Gastrocnemius medialis (tissue), 4 donors: ENCODE results near the gene KLHL42. TPM values are rescaled to one million over a fixed set of nuclear protein-coding genes. Genes with fewer than 3 reads are reported as not detected.
"Not testable (repeated sequence)": the region's sequence is repeated elsewhere in the genome, so short reads cannot be mapped to it uniquely, and the experiment has no call there.

Experiments
- ATAC-seq, 2 donors: fragments of 150-250 bp; one replicate each; pipeline ENCODE4 v1.9.1; 2016
- DNase-seq, 2 donors: peaks; one replicate each; pipeline ENCODE4 v3.0.0-alpha.2; 2019
- H3K27ac ChIP-seq, 4 donors: fragments of 200-600 bp; sonication (generic); 1 replicate in 1 of 4; 2 replicates in 3 of 4; pipeline ENCODE4 v1.5.1; 2016 to 2018; ENCODE audit warnings: mild to moderate bottlenecking in 2 of 4, moderate library complexity in 1 of 4
- H3K27me3 ChIP-seq, 3 donors: fragments of 200-600 bp; sonication (generic) in 2 of 3; 1 replicate in 1 of 3; 2 replicates in 2 of 3; pipeline versions ENCODE4 v1.5.1 to v1.6.0; 2016 to 2019; ENCODE audit warnings: mild to moderate bottlenecking in 1 of 3, moderate library complexity in 1 of 3
- H3K36me3 ChIP-seq, 2 donors: fragments of 200-600 bp; sonication (generic) in 1 of 2; one replicate each; pipeline ENCODE4 v1.5.1; 2017 to 2018
- H3K4me1 ChIP-seq, 2 donors: fragments of 200-600 bp; sonication (generic) in 1 of 2; one replicate each; pipeline ENCODE4 v1.5.1; 2016 to 2017; ENCODE audit warnings: mild to moderate bottlenecking in 2 of 2
- H3K4me3 ChIP-seq, 4 donors: fragments of 200-600 bp; sonication (generic) in 3 of 4; 1 replicate in 1 of 4; 2 replicates in 3 of 4; pipeline ENCODE4 v1.5.1; 2016 to 2019; ENCODE audit warnings: mild to moderate bottlenecking in 2 of 4
- H3K9me3 ChIP-seq, 3 donors: fragments of 200-600 bp; sonication (generic) in 2 of 3; 1 replicate in 1 of 3; 2 replicates in 2 of 3; pipeline ENCODE4 v1.5.1; 2016 to 2019
- CTCF ChIP-seq, 5 experiments: fragments of 450-650 bp in 3 of 5; fragments of 200-600 bp in 2 of 5; sonication (generic) in 2 of 5; IDR thresholded peaks in 4 of 5; conservative IDR thresholded peaks in 1 of 5; 1 replicate in 4 of 5; 2 replicates in 1 of 5; pipeline ENCODE4 v1.5.1; 2016 to 2019; ENCODE audit warnings: antibody characterized with exemption in 5 of 5, mild to moderate bottlenecking in 3 of 5, moderate library complexity in 3 of 5
- POLR2A ChIP-seq, 2 donors: fragments of 450-650 bp; IDR thresholded peaks; one replicate each; pipeline ENCODE4 v1.6.1; 2017; ENCODE audit warnings: antibody characterized with exemption in 2 of 2, mild to moderate bottlenecking in 2 of 2, moderate library complexity in 2 of 2
- in situ Hi-C, 4 donors: fragments of 200-750 bp; cut with MboI; loops; one replicate each; pipeline versions ENCODE4 v1.15.0 to v1.8.0; 2017; ENCODE audit warnings: low sequenced_read_pairs in 4 of 4
- intact Hi-C: fragments of 100-400 bp; cut with DNase I; formaldehyde crosslinking; loops from one replicate; pipeline ENCODE4 v1.15.1; 2023; ENCODE audit warnings: low total_unique reads
- total RNA-seq, 4 donors: library from RNA; depleted of rRNA; stranded (reverse); fragments of >200 nt; gene quantifications; one replicate each; pipeline versions ENCODE4 v1.1.0 to v1.2.3, GENCODE V29; 2016

The KLHL42 gene
- total RNA-seq, 4 donors from 2014 or later = 3.4 to 6.2 (median 4.4) TPM

GRCh38 chr12:27845187-27845586 is 65.2 kb downstream of the KLHL42 start:
- ATAC-seq (no peak), DNase-seq (no peak)
- Histone ChIP-seq H3K27me3 (no peaks in the 10 kb centered on the region), H3K4me3 (no peak overlapping the region), H3K27ac (no peak overlapping the region), H3K9me3 (no peaks in the 10 kb centered on the region), H3K36me3 (no peaks in the 10 kb centered on the region), H3K4me1 (no peaks in the 10 kb centered on the region)
- in situ Hi-C loops (no loop called here), intact Hi-C loops (no loop called here)
- TF ChIP-seq CTCF (IDR thresholded peaks at IDR 0.05 in 4 of 5, conservative IDR thresholded peaks at IDR 0.05 in 1 of 5) = no peak
- no peak for TF ChIP-seq POLR2A (IDR thresholded peaks at IDR 0.05)

GRCh38 chr12:27845706-27846105 is 65.7 kb downstream of the KLHL42 start:
- H3K9me3 ChIP-seq, H3K4me1 ChIP-seq, ATAC-seq, H3K27ac ChIP-seq, H3K27me3 ChIP-seq, H3K36me3 ChIP-seq, intact Hi-C loops, DNase-seq, in situ Hi-C loops, H3K4me3 ChIP-seq: not testable (repeated sequence)

GRCh38 chr12:27847293-27847692 is 67.3 kb downstream of the KLHL42 start:
- H3K27me3 ChIP-seq, H3K9me3 ChIP-seq, ATAC-seq, intact Hi-C loops, H3K4me1 ChIP-seq, H3K4me3 ChIP-seq, in situ Hi-C loops, H3K27ac ChIP-seq, DNase-seq, H3K36me3 ChIP-seq: not testable (repeated sequence)

- no peak overlapping the region for H3K4me3 ChIP-seq
- no peaks in the 10 kb centered on the region for H3K27me3 ChIP-seq
- intact Hi-C loops (no loop called here), in situ Hi-C loops (no loop called here)
- TF ChIP-seq POLR2A (IDR thresholded peaks at IDR 0.05) (no peak), CTCF (IDR thresholded peaks at IDR 0.05 in 4 of 5, conservative IDR thresholded peaks at IDR 0.05 in 1 of 5) (no peak)
- no peaks in the 10 kb centered on the region for H3K4me1 ChIP-seq
- DNase-seq (no peak), ATAC-seq (no peak)
- no peaks in the 10 kb centered on the region for H3K9me3 ChIP-seq
- H3K27ac ChIP-seq = no peak overlapping the region
- no peaks in the 10 kb centered on the region for H3K36me3 ChIP-seq
Measured at GRCh38 chr12:27851311-27851710, 71.3 kb downstream of the KLHL42 start.

GRCh38 chr12:27852117-27852516 is 72.1 kb downstream of the KLHL42 start:
- Histone ChIP-seq H3K4me3 (no peak overlapping the region), H3K36me3 (no peaks in the 10 kb centered on the region), H3K27me3 (no peaks in the 10 kb centered on the region), H3K27ac (no peak overlapping the region), H3K9me3 (no peaks in the 10 kb centered on the region), H3K4me1 (no peaks in the 10 kb centered on the region)
- in situ Hi-C loops = no loop called here
- intact Hi-C loops = no loop called here
- TF ChIP-seq POLR2A (IDR thresholded peaks at IDR 0.05) (no peak), CTCF (IDR thresholded peaks at IDR 0.05 in 4 of 5, conservative IDR thresholded peaks at IDR 0.05 in 1 of 5) (no peak)
- no peak for ATAC-seq
- no peak for DNase-seq

Other genes starting within 250 kb of the KLHL42 start
- gene REP15, start 83.8 kb upstream of the KLHL42 start, total RNA-seq = 1 to 10 TPM in 2 of 4 donors, under 1 TPM in 1, not detected in 1; 0.92 to 1.8 (median 1.4) TPM
- gene MRPS35, start 69.4 kb upstream of the KLHL42 start, total RNA-seq = 100 to 1,000 TPM in 1 of 4 donors, 10 to 100 TPM in 3; 76.3 to 153 (median 98.2) TPM
- not detected for gene MANSC4, start within 50 bp of the KLHL42 start, total RNA-seq
- under 1 TPM in 1 of 4 donors, not detected in 3; 0.26 TPM for gene PTHLH, start 192.5 kb downstream of the KLHL42 start, total RNA-seq